Gastroesophageal sphincter (tissue), 4 donors: Measurements from ENCODE around the gene CCDC150. TPM values are rescaled to one million over a fixed set of nuclear protein-coding genes. Genes with fewer than 3 reads are reported as not detected.

Source experiments
- ATAC-seq: fragments of 150-250 bp; one replicate; pipeline ENCODE4 v1.9.1; 2016; ENCODE audit warnings: mild to moderate bottlenecking, moderate library complexity
- H3K27ac ChIP-seq, 4 donors: fragments of 200-600 bp; sonication (generic) in 3 of 4; 1 replicate in 3 of 4; 2 replicates in 1 of 4; pipeline ENCODE4 v1.5.1; 2016 to 2019
- H3K27me3 ChIP-seq: fragments of 200-600 bp; sonication (generic); one replicate; pipeline ENCODE4 v1.5.1; 2019
- H3K36me3 ChIP-seq, 2 donors: fragments of 200-600 bp; sonication (generic); one replicate each; pipeline ENCODE4 v1.5.1; 2019; ENCODE audit warnings: control low read depth in 1 of 2
- H3K4me1 ChIP-seq, 3 donors: fragments of 200-600 bp; sonication (generic); 1 replicate in 2 of 3; 2 replicates in 1 of 3; pipeline ENCODE4 v1.5.1; 2016 to 2019; ENCODE audit warnings: control low read depth in 2 of 3
- H3K4me3 ChIP-seq, 2 donors: fragments of 200-600 bp; sonication (generic); one replicate each; pipeline ENCODE4 v1.5.1; 2019; ENCODE audit warnings: mild to moderate bottlenecking in 1 of 2, moderate library complexity in 1 of 2
- H3K9me3 ChIP-seq, 3 donors: fragments of 200-600 bp; sonication (generic); one replicate each; pipeline ENCODE4 v1.5.1; 2017 to 2019; ENCODE audit warnings: control low read depth in 2 of 3
- EP300 ChIP-seq: sonication (generic); formaldehyde crosslinking; IDR thresholded peaks from one replicate; pipeline ENCODE4 v1.6.1; 2017; ENCODE audit warnings: antibody characterized with exemption, mild to moderate bottlenecking
- POLR2A ChIP-seq, 2 donors: fragments of 450-650 bp; IDR thresholded peaks; one replicate each; pipeline ENCODE4 v1.6.1; 2017; ENCODE audit warnings: antibody characterized with exemption in 2 of 2, mild to moderate bottlenecking in 2 of 2, moderate library complexity in 1 of 2
- POLR2AphosphoS5 ChIP-seq: sonication (generic); formaldehyde crosslinking; IDR thresholded peaks from one replicate; pipeline ENCODE4 v1.6.1; 2017; ENCODE audit warnings: antibody characterized with exemption
- WGBS, 2 donors: methylation state at CpG; one replicate each; pipeline ENCODE4 v1.1.5; 2018; ENCODE audit warnings: low coverage in 1 of 2; 5-methylcytosine and 5-hydroxymethylcytosine counted together
- total RNA-seq, 4 donors: library from RNA; depleted of rRNA; stranded (reverse); fragments of >200 nt; gene quantifications; one replicate each; pipeline ENCODE4 v1.1.0, GENCODE V29; 2016
- TF ChIP-seq, protein P1 (sequence below), 4 experiments: fragments of 200-600 bp in 2 of 4; fragments of 450-650 bp in 2 of 4; sonication (generic) in 1 of 4; IDR thresholded peaks; one replicate each; pipeline ENCODE4 v1.5.1; 2017 to 2019; ENCODE audit warnings: antibody characterized with exemption in 4 of 4, mild to moderate bottlenecking in 2 of 4, moderate library complexity in 2 of 4

The CCDC150 gene
- total RNA-seq, 4 donors from 2014 or later = 1.0 to 2.6 TPM; not detected in 2

DNA sequence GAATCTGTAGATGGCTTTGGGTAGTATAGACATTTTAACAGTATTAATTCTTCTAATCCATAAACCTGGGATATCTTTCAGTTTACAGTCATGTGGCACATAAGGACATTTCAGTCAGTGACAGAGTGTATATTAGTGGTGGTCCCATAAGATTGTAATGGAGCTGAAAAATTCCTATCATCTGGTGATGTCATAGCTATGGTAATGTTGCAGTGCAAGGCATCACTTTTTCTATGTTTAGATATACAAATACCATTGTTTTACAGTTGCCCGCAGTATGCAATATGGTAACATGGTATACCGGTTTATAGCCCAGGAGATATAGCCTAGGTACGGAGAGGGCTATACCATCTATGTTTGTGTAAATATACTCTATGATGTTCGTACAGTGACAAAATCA lies 9.7 kb downstream of the CCDC150 start:
- TF ChIP-seq, protein P1, sequence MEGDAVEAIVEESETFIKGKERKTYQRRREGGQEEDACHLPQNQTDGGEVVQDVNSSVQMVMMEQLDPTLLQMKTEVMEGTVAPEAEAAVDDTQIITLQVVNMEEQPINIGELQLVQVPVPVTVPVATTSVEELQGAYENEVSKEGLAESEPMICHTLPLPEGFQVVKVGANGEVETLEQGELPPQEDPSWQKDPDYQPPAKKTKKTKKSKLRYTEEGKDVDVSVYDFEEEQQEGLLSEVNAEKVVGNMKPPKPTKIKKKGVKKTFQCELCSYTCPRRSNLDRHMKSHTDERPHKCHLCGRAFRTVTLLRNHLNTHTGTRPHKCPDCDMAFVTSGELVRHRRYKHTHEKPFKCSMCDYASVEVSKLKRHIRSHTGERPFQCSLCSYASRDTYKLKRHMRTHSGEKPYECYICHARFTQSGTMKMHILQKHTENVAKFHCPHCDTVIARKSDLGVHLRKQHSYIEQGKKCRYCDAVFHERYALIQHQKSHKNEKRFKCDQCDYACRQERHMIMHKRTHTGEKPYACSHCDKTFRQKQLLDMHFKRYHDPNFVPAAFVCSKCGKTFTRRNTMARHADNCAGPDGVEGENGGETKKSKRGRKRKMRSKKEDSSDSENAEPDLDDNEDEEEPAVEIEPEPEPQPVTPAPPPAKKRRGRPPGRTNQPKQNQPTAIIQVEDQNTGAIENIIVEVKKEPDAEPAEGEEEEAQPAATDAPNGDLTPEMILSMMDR (IDR thresholded peaks at IDR 0.05) = no peak
- TF ChIP-seq EP300 (no peak), POLR2AphosphoS5 (no peak), POLR2A (IDR thresholded peaks at IDR 0.05) (no peak)
- Histone ChIP-seq H3K27ac (no peak overlapping the region), H3K27me3 (no peaks in the 10 kb centered on the region), H3K4me3 (no peak overlapping the region), H3K4me1 (no peaks in the 10 kb centered on the region), H3K36me3 (no peaks in the 10 kb centered on the region), H3K9me3 (peaks cover 0 to 42% (median 0%) of the 10 kb centered on the region in 3 donors)
- ATAC-seq = no peak
- 94 to 100% methylated on average over 2 to 4 of the region's 4 CpGs for WGBS, 2 donors

DNA sequence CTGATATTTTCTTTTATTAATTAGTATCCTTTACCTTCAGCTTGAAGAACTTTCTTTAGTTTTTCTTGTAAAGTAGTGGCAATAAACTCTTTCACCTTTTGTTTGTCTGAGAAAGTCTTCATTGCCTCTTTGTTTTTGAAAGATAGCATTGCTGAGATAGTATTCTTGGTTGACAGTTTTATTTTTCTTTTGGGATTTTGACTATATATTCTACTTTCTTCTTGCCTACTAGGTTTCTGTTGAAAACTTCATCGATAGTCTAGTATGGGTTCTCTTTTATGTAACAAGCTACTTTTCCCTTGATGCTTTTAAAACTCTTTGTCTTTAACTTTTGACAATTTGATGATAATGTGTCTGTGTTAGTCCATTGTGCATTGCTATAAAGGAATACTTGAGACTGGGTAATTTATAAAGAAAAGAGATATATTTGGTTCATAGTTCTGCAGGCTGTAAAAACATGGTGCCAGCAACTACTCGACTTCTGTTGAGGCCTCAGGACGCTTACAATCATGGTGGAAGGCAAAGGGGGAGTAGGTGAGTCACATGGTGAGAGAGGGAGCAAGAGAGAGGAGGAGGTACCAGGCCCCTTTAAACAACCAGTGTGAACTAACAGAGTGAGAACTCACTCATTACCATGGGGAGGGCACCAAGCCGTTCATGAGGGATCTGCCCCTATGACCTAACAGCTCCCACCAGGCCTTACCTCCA lies 12.0 kb downstream of the CCDC150 start:
- Histone ChIP-seq H3K27ac (no peak overlapping the region), H3K9me3 (peaks cover 0 to 42% (median 0%) of the 10 kb centered on the region in 3 donors), H3K4me1 (no peaks in the 10 kb centered on the region), H3K4me3 (no peak overlapping the region), H3K27me3 (no peaks in the 10 kb centered on the region), H3K36me3 (no peaks in the 10 kb centered on the region)
- WGBS, 2 donors = 72 to 85% methylated on average over 4 of the region's 4 CpGs
- TF ChIP-seq EP300 (no peak), POLR2A (IDR thresholded peaks at IDR 0.05) (no peak), POLR2AphosphoS5 (no peak)
- TF ChIP-seq, protein P1 (IDR thresholded peaks at IDR 0.05) = no peak
- ATAC-seq = no peak

DNA sequence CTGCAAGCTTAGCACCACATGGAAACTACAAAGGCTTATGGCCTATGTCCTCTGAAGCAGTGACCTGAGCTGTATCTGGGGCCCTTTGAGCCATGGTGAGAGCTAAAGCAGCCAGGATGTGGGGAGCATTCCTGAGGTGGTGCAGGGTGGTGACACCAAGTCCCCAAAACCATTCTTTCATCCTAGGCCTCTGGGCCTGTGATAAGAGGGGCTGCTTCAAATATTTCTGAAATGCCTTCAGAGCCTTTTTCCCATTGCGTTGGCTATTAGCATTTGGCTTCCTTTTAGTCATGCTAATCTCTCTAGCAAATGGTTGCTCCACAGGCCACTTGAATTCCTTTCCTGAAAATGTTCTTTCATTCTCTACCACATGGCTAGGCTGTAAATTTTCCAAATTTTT lies 13.4 kb downstream of the CCDC150 start:
- H3K4me1 ChIP-seq = no peaks in the 10 kb centered on the region
- no peak for ATAC-seq
- no peaks in the 10 kb centered on the region for H3K27me3 ChIP-seq
- TF ChIP-seq, protein P1 (IDR thresholded peaks at IDR 0.05) = no peak
- TF ChIP-seq EP300 (no peak), POLR2A (IDR thresholded peaks at IDR 0.05) (no peak), POLR2AphosphoS5 (no peak)
- 100% methylated on average over 1 of the region's 1 CpG for WGBS, 2 donors
- no peak overlapping the region for H3K4me3 ChIP-seq
- peaks cover 0 to 42% (median 0%) of the 10 kb centered on the region in 3 donors for H3K9me3 ChIP-seq
- H3K36me3 ChIP-seq = no peaks in the 10 kb centered on the region
- no peak overlapping the region for H3K27ac ChIP-seq

DNA sequence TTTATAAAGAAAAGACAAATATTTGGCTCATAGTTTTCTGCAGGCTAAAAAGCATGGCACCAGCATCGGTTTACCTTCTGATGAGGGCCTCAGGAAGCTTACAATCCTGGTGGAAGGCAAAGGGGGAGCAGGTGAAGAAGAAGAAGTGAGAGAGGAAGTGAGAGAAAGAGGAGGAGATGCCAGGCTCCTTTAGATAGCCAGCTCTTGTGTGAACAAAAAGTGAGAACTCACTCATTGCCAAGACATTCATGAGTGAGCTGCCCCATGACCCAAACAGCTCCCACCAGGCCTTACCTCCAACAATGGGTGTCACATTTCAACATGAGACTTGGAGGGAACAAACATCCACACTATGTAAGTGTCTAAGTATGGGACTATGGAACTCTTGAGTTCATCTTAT lies 14.3 kb downstream of the CCDC150 start:
- no peak overlapping the region for H3K27ac ChIP-seq
- H3K4me3 ChIP-seq = no peak overlapping the region
- H3K36me3 ChIP-seq = no peaks in the 10 kb centered on the region
- no peaks in the 10 kb centered on the region for H3K27me3 ChIP-seq
- WGBS, 2 donors = 86% methylated on average over 1 of the region's 1 CpG; no CpG with 5 or more reads in 1 of the 2 donors
- peaks cover 0 to 42% (median 0%) of the 10 kb centered on the region in 3 donors for H3K9me3 ChIP-seq
- ATAC-seq = no peak
- no peak for TF ChIP-seq EP300
- no peaks in the 10 kb centered on the region for H3K4me1 ChIP-seq

DNA sequence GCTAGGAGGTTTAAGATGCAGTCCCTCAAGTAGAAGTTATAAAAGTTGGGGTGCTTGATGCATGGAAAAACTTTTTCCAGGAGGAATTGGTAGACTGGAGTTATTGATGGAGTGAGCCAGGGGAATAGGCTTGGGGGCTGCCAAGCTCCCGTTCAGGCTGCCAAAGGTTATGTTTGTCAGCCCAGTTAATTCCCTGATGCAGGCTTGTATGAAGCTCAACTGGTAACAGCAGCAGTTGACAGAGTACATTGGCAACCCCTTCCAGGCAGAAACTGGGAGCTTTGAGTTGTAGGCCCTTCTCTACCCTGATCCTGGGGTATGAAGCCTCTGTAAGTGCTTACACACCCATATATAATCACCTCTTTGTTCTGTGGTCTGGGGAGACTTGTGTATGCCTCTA lies 16.2 kb downstream of the CCDC150 start:
- no peaks in the 10 kb centered on the region for H3K27me3 ChIP-seq
- no peaks in the 10 kb centered on the region for H3K4me1 ChIP-seq
- H3K4me3 ChIP-seq = no peak overlapping the region
- peaks cover 0 to 28% (median 0%) of the 10 kb centered on the region in 3 donors for H3K9me3 ChIP-seq
- H3K36me3 ChIP-seq = no peaks in the 10 kb centered on the region
- TF ChIP-seq POLR2AphosphoS5 = no peak
- no peak for TF ChIP-seq POLR2A (IDR thresholded peaks at IDR 0.05)
- TF ChIP-seq EP300 = no peak
- TF ChIP-seq, protein P1 (IDR thresholded peaks at IDR 0.05) = no peak
- H3K27ac ChIP-seq = no peak overlapping the region
- no peak for ATAC-seq
- WGBS, 2 donors = 36 to 50% methylated on average over 1 of the region's 1 CpG
